Endothelial cell of umbilical vein (primary cell): ENCODE data around the gene PKP4. TPM values are rescaled to one million over a fixed set of nuclear protein-coding genes. Genes with fewer than 3 reads are reported as not detected.

ENCODE experiments used
- BruUV-seq: library from RNA; stranded (reverse); fragments of 400-500 nt; replicated peaks from 2 replicates; lab custom pipeline; 2021; lab: Mats Ljungman, UMichigan
- CTCF ChIA-PET: fragments of 300-600, 350-600 bp; sonication (Branson Sonifier 250); formaldehyde crosslinking; loops from one replicate; lab custom pipeline; 2021; ENCODE audit warnings: antibody characterized with exemption, inconsistent platforms; lab: Charles Lee
- POLR2A ChIA-PET: fragments of 300-600, 350-600 bp; sonication (Branson Sonifier 250); formaldehyde crosslinking; loops from one replicate; lab custom pipeline; 2021; ENCODE audit warnings: antibody characterized with exemption, inconsistent platforms; lab: Charles Lee
- DNase-seq: peaks from one replicate; pipeline ENCODE4 v3.0.0-alpha.2; 2011; ENCODE audit warnings: low read depth, low spot score
- FAIRE-seq: peaks from 2 replicates; lab custom pipeline; 2011; peaks lifted over from hg19 to GRCh38; lab: Jason Lieb, UNC
- H2AFZ ChIP-seq: 2 replicates; pipeline ENCODE4 v1.6.0; 2012; ENCODE audit warnings: low read depth, low read length, control low read depth, inconsistent platforms
- H3K27ac ChIP-seq: 2 replicates; pipeline ENCODE4 v1.5.1; 2011; ENCODE audit warnings: low read depth, mild to moderate bottlenecking, control low read depth, low read length, moderate library complexity; ENCODE audit not compliant: insufficient read depth
- H3K27me3 ChIP-seq, 2 experiments: 2 replicates each; pipeline versions ENCODE4 v1.6.0 to v1.6.1; 2011; ENCODE audit warnings: low read length in 2 of 2, mixed read lengths in 1 of 2; ENCODE audit not compliant: control insufficient read depth in 2 of 2, insufficient read depth in 2 of 2
- H3K36me3 ChIP-seq, 2 experiments: 2 replicates in 1 of 2; 3 replicates in 1 of 2; pipeline ENCODE4 v1.5.1; 2011; ENCODE audit warnings: low read length in 2 of 2, mild to moderate bottlenecking in 1 of 2, moderate library complexity in 1 of 2; ENCODE audit not compliant: control insufficient read depth in 2 of 2, insufficient read depth in 2 of 2; ENCODE audit errors: extremely low read depth in 1 of 2
- H3K4me1 ChIP-seq: 3 replicates; pipeline ENCODE4 v1.5.1; 2011; ENCODE audit warnings: mild to moderate bottlenecking, low read length; ENCODE audit not compliant: control insufficient read depth, insufficient read depth; ENCODE audit errors: extremely low read depth
- H3K4me2 ChIP-seq: 2 replicates; pipeline ENCODE4 v1.6.1; 2011; ENCODE audit warnings: low read length, control low read depth, mixed read lengths; ENCODE audit not compliant: insufficient read depth
- H3K4me3 ChIP-seq, 3 experiments: fragments of 200-600 bp in 1 of 3; sonication (generic), shearing (Covaris generic) in 1 of 3; replicated peaks in 1 of 3; 2 replicates each; pipeline ENCODE4 v1.5.1; 2011 to 2016; ENCODE audit warnings: control low read depth in 3 of 3, low read length in 3 of 3, mild to moderate bottlenecking in 2 of 3, inconsistent platforms in 1 of 3, low read depth in 1 of 3, moderate library complexity in 1 of 3; ENCODE audit not compliant: insufficient read depth in 1 of 3
- H3K79me2 ChIP-seq: 2 replicates; pipeline ENCODE4 v1.6.0; 2012; ENCODE audit warnings: low read length, inconsistent platforms; ENCODE audit not compliant: control insufficient read depth, insufficient read depth
- H3K9ac ChIP-seq: replicated peaks from 2 replicates; pipeline ENCODE3; 2011; ENCODE audit warnings: low read length, control low read depth; ENCODE audit not compliant: insufficient read depth; ENCODE audit errors: extremely low read depth
- H3K9me1 ChIP-seq: replicated peaks from 3 replicates; pipeline ENCODE4 v1.6.0; 2011; ENCODE audit warnings: mild to moderate bottlenecking, low read length; ENCODE audit not compliant: control insufficient read depth, insufficient read depth; ENCODE audit errors: extremely low read depth
- H3K9me3 ChIP-seq: replicated peaks from 2 replicates; pipeline ENCODE4 v1.5.1; 2012; ENCODE audit warnings: low read length, inconsistent platforms; ENCODE audit not compliant: control insufficient read depth, insufficient read depth
- H4K20me1 ChIP-seq: replicated peaks from 2 replicates; pipeline ENCODE3; 2011; ENCODE audit warnings: mild to moderate bottlenecking, low read length; ENCODE audit not compliant: control insufficient read depth, insufficient read depth; ENCODE audit errors: extremely low read depth
- CTCF ChIP-seq, 2 donors: IDR thresholded peaks; 1 replicate in 1 of 2; 2 replicates in 1 of 2; pipeline ENCODE4 v1.5.1; 2011; ENCODE audit warnings: low read length in 2 of 2, mild to moderate bottlenecking in 2 of 2, moderate library complexity in 2 of 2, control low read depth in 1 of 2, inconsistent platforms in 1 of 2, low read depth in 1 of 2; ENCODE audit not compliant: insufficient read depth in 1 of 2; ENCODE audit errors: extremely low read depth in 1 of 2
- EZH2 ChIP-seq: IDR thresholded peaks from 2 replicates; pipeline ENCODE4 v1.6.1; 2012; ENCODE audit warnings: borderline replicate concordance, low read depth, mild to moderate bottlenecking, moderate library complexity, low read length, inconsistent platforms; ENCODE audit not compliant: severe bottlenecking
- FOS ChIP-seq: IDR thresholded peaks from 2 replicates; pipeline ENCODE4 v1.6.1; 2011; ENCODE audit warnings: mild to moderate bottlenecking, low read length, moderate library complexity, borderline replicate concordance; ENCODE audit not compliant: insufficient read depth
- GATA2 ChIP-seq: IDR thresholded peaks from 2 replicates; pipeline ENCODE4 v1.7.0; 2011; ENCODE audit warnings: low read depth, mild to moderate bottlenecking, moderate library complexity, mixed read lengths, low read length; ENCODE audit not compliant: insufficient read length, insufficient read depth
- JUN ChIP-seq: IDR thresholded peaks from 2 replicates; pipeline ENCODE4 v1.6.1; 2011; ENCODE audit warnings: borderline replicate concordance, low read depth; ENCODE audit not compliant: insufficient read length, insufficient read depth
- MAX ChIP-seq: IDR thresholded peaks from 2 replicates; pipeline ENCODE4 v1.6.1; 2011; ENCODE audit not compliant: insufficient read depth, insufficient read length
- MYC ChIP-seq: IDR thresholded peaks from one replicate; pipeline ENCODE4 v1.6.1; 2011; ENCODE audit warnings: mild to moderate bottlenecking, low read depth, low read length
- POLR2A ChIP-seq: IDR thresholded peaks from 2 replicates; pipeline ENCODE4 v1.6.1; 2012; ENCODE audit warnings: low read depth, mild to moderate bottlenecking, control low read depth, low read length
- POLR2AphosphoS5 ChIP-seq: IDR thresholded peaks from 2 replicates; pipeline ENCODE4 v1.6.1; 2012; ENCODE audit warnings: low read depth, mild to moderate bottlenecking, control low read depth, low read length, moderate library complexity; ENCODE audit not compliant: insufficient read depth
- dilution Hi-C: fragments of 300-500 bp; cut with MboI; formaldehyde crosslinking; loops from one replicate; pipeline ENCODE4 v1.15.0; 2019; ENCODE audit warnings: low sequenced_read_pairs; ENCODE audit not compliant: extremely low pct_ligation_motif_present
- intact Hi-C: fragments of 100-400 bp; cut with micrococcal nuclease; formaldehyde crosslinking; loops from one replicate; pipeline ENCODE4 v1.10.0; 2022
- polyA plus RNA-seq, 4 experiments: library from polyadenylated mRNA; depleted of rRNA in 3 of 4; stranded (reverse) in 3 of 4; unstranded in 1 of 4; fragments of >200 nt; gene quantifications; 2 replicates each; pipeline versions ENCODE4 v1.2.1 to v1.2.3, GENCODE V29; 2011 to 2012; ENCODE audit warnings: missing spikeins in 1 of 4
- total RNA-seq: library from RNA; stranded (reverse); gene quantifications from 2 replicates; pipeline ENCODE4 v1.2.3, GENCODE V29; 2021

The PKP4 gene
- total and polyA plus RNA-seq, 2 donors (not counting 3 experiments of a cell fraction or from before 2014, with no cell fraction given) = 35.4 to 68.5 TPM

GRCh38 chr2:158714420-158714819, 257.7 kb downstream of the PKP4 start:
- ChIA-PET CTCF (interaction anchor here (1.3 to 1.5 kb wide), 2 partner anchors 12 to 40 kb away, joined by 4 to 5 read pairs; no protein-coding TSS in a partner anchor), POLR2A (no interaction called here)
- H3K9ac ChIP-seq = no peak overlapping the region
- H3K27ac ChIP-seq = no peak overlapping the region
- no peaks in the 10 kb centered on the region for H3K9me1 ChIP-seq
- H3K79me2 ChIP-seq = no peaks in the 10 kb centered on the region
- no peaks in the 10 kb centered on the region for H4K20me1 ChIP-seq
- DNase-seq = no peak
- H3K9me3 ChIP-seq = no peaks in the 10 kb centered on the region
- no peak overlapping the region for H3K4me2 ChIP-seq
- no peak overlapping the region for H3K4me3 ChIP-seq
- H3K27me3 ChIP-seq = no peaks in the 10 kb centered on the region
- H3K36me3 ChIP-seq = no peaks in the 10 kb centered on the region
- no TSS peak for BruUV-seq
- no peak for TF ChIP-seq CTCF (IDR thresholded peaks at IDR 0.05; ENCODE audit: extremely low read depth in 1 of 2, insufficient read depth in 1 of 2, low read depth in 1 of 2, low read length in 2 of 2)
- TF ChIP-seq MYC = no peak
- no peak for TF ChIP-seq FOS
- TF ChIP-seq GATA2 = no peak
- no peak for TF ChIP-seq POLR2AphosphoS5
- TF ChIP-seq MAX = no peak
- TF ChIP-seq POLR2A = no peak
- TF ChIP-seq JUN = no peak
- TF ChIP-seq EZH2 = no peak
- no peak overlapping the region for H2AFZ ChIP-seq
- no peak for FAIRE-seq
- H3K4me1 ChIP-seq = peaks cover 38% of the 10 kb centered on the region
- intact Hi-C loops = no loop called here
- dilution Hi-C loops = no loop called here
